Glomerular visceral epithelial cell (primary cell): Measurements from ENCODE around the gene CXCL13.
"Not testable (repeated sequence)": the region's sequence is repeated elsewhere in the genome, so short reads cannot be mapped to it uniquely, and the experiment has no call there.

Experiments
- DNase-seq: peaks from one replicate; pipeline ENCODE4 v3.0.0-alpha.2; 2016; ENCODE audit errors: extremely low spot score

Gene CXCL13

GRCh38 chr4:77601614-77602187, 3.9 kb upstream of the CXCL13 start:
- DNase-seq = no peak

DNA sequence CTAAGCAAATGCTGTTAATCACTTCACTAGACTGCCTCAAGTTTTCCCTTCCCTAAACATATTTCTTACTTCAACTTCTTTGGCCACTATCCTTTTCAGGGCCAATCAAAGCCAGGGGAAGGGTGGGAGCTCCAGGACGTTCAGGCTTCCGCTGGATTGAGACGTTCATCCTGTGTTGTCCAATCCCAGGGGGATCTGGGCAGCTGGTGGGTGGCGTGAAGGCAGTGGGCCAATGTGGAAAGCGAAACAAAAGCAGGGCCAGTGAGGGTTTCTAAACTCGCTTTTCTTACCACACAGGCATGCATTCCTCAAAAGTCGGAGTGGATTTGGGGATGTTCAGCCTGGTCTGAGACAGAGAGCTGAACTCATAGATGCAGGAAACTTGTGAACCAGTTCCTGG, 7.6 kb downstream of the CXCL13 start:
- no peak for DNase-seq

DNA sequence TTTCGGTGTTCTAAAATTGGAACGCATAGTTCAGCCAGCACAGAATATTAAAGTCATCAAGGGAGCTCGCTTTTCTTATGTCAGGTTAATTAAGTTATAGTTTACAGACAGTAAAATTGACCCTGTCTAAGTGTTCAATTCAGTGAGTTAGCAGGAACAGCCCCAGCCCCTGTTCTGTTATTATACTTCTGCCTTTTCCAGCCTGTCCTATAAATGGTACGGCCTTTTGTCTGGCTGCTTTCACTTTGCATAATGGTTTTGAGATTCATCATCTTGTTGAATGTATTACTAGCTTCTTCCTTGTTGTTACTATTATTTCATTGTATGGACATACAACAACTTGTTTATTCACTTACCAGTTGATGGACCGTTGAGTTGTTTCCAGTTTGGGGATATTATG, 9.5 kb downstream of the CXCL13 start:
- no peak for DNase-seq

DNA sequence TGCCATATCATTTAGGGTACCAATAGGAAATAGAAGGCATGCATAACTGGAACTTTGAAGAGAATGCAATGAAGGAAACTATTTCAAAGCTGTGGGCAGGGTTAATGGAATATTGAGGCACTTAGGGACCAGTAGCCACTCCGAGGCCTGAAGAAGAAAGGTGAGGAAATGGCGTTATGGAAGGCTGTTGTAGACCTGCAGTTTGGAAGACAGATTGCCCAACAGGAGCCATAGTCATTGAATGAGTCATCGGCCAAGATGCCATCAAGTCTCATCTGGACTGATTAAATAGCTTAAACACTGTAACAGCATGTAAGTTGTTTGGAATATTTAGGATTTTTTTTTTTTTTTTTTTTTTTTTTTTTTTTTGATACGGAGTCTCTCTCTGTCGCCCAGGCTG, 11.6 kb downstream of the CXCL13 start:
- peak; percentile 28 for DNase-seq

DNA sequence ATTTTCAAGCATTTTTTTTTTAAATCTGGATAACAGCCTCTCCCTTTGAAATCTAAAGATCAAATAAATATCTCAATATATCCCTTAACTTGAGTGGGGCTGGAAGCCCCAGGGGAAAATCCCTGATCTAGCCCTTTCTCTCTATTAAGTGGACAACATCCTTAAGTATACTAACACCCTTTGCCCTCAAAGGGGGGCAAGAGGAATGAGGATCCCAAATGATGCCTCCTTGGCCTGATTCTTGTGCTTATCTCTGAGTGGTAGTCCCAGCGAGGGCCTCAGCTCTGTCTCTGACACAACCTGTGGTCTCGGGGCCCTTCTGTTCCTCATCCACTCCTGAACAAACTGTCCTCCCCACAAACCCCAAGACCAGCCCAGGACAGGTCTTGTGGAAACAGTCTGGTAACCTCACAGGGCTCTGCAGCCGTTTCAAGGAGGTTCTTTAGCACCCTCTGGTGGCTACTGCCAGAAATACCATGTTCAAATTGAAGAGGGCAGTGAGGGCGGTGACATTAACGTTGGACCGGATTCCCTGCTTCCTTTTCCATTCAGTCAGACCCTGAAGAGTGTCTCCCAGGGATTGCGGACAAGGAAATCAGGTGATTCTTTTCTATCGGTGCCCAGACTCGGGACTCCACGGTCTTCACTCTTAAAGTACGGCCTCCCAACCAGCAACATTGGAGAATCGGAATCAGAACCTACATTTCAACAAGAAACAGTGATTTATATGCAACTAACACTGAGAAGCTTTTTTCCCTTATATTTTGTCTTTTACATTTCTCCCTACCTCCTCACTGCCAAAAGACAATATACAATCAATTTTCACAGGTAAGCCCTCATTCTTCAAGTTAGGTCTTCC, 13.0 kb downstream of the CXCL13 start:
- peak; percentile 83 for DNase-seq

DNA sequence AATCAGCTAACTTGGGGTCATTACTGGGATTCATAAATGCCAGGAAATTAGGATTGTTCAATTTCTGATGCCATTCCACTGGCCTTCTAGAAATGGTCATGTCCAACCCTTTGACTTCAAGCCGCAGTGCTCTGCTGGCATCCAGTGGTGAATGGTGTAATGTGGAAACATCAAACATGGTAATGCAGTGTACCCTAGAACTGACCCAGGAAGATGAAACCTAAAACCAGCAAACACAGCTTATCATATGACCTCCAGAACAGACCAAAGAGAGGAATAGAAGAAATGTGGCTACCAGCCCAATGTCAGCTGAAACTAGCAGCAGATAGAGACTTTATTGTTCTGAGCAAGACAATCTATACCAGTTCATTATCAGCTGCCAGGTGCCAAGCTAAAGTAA, 13.8 kb downstream of the CXCL13 start:
- no peak for DNase-seq

DNA sequence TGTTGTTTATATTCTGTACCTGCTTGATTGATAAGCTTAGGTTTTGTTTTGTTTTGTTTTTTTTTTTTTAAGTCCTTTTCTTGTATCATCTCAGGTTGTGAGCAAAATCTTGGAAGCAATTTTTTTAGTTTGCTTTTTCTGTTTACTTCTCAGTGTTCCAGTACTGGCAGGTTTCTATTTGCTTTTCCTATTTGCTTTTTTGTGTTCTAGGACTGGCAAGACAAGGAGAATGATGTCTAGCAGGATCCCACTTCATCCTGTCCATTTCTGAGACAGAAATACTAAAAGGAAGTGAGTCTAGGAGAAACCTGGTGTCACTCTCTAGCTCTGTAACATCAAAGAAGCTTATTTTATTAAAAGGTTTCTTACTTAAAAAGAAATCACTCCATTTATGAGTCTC, 15.6 kb downstream of the CXCL13 start:
- DNase-seq = no peak

DNA sequence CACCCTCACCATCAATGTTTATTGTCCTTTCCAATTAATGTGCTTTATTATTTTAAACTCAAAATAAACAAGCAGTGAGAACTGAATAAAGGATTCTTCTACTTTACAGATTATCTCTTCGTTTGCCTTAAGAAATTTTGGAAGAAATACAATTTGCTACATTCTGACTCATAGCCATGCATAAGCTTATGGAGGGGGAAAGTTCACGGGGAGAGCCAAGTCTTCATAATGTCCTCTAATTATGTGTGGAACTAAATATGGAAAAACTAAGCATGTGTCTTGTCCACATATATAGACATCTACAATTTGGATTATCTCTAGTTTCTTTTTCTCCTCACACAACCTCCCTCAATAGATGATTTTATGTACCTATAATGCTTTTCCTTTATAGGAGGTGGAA, 17.5 kb downstream of the CXCL13 start:
- DNase-seq = no peak

DNA sequence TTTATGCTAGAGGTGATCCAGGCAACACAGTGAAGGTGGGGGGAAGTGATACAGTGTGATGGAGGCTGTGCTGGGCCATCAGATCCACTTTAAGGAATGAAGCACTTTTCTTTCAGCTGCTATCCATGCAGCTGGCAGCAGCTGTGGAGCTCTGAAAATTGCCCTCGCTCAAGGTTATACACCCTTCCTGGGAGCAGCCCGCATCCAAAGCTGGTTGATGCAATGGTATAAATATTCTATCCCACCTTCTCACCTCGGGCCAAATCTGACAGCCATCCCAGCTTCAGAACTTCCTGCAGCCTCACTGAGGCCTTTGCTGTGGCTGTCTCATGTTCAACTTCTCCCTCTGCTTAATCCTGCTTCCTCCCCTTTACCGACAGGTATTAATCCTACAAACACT, 18.6 kb downstream of the CXCL13 start:
- no peak for DNase-seq

DNA sequence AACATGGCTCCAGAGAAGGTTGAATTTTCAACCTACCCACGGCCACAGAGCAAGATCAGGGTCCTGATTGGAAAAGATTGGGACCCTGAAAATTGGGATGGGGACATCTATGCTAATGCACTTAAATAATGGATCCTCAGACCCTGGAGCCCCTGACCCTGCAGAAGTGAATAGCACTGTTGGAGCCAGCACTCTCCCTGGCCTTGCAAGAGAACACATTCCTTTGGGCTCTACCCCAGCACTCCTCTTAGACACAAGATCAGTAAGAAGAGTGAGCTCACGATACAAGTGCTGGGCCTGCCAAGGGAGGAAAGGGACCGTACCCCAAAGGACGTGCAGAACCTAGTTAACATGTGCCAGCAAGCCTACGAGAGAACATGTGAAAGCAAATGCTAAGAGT, 19.9 kb downstream of the CXCL13 start:
- DNase-seq = no peak

DNA sequence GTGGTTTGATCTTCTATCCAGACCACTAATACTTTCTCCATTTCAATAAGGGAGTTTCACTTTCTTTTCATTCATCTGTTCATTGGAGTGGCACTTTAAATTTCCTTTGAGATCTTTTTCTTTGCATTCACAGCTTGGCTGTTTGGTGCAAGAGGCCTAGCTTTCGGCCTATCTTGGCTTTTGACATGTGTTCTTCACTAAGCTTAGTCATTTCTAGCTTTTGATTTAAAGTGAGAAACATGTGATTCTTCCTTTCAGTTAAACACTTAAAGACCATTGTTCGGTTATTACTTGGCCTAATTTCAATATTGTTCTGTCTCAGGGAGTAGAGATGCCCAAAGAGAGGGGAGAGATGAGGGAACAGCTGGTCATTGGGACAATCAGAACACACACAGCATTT, 24.3 kb downstream of the CXCL13 start:
- DNase-seq = no peak

DNA sequence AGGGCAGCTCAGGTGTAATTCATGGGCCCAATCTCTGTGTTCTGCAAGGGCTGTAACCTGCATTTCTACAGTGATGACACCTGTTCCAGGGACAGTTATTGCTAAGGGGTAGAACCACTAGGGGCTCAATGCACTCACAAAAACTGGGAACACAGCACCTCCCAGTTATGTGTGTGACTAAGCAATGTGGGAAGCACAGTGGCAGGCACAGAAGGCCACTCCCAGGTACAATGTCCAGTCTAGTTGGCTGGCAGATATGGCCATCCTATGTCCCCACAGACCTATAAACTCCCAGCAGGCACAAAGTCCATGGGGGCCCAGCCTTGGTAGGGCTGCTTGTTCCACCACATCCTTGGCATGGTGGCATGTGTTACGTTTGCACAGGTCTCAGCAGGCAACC, 25.7 kb downstream of the CXCL13 start:
- DNase-seq = no peak

DNA sequence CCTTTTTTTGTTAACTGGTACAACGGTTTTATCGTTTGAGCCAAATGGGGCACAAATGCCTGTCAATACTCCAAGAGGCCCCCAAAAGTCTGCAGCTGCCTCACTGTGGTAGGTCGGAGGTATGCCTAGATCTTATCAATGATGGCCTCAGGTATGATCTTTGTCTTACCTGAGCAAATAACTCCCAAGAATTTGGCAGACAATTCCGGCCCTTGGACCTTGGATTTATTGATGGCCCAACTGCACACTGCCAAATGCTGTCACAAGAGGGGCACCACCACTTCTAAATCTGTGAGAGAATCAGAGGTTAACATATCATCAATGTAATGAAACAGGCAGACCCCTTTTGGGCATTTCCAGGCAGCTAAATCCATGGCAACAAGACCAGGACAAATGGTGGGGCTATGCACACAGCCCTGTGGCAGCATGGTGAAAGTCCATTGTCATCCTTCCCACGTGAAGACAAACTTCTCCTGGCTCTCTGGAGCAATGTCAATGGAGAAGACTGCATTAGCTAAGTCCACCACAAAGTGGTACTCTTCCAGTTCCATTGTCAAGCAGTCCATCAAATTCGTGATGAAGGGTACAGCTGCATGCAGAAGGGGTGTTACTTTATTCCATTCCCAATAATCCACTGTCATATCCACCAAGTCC, 28.6 kb downstream of the CXCL13 start:
- DNase-seq = no peak

GRCh38 chr4:77635246-77635645, 29.6 kb downstream of the CXCL13 start:
- no peak for DNase-seq

- DNase-seq = no peak
Measured at GRCh38 chr4:77635876-77636275, 30.3 kb downstream of the CXCL13 start.

- peak; percentile 63 for DNase-seq
Measured at GRCh38 chr4:77636902-77637301, 31.3 kb downstream of the CXCL13 start.

- not testable (repeated sequence) for DNase-seq
Measured at GRCh38 chr4:77644069-77644468, 38.4 kb downstream of the CXCL13 start.

GRCh38 chr4:77650787-77651186, 45.2 kb downstream of the CXCL13 start:
- DNase-seq = no peak

- DNase-seq = no peak
Measured at GRCh38 chr4:77651820-77652219, 46.2 kb downstream of the CXCL13 start.

- no peak for DNase-seq
Measured at GRCh38 chr4:77652237-77652897, 46.7 kb downstream of the CXCL13 start.

DNA sequence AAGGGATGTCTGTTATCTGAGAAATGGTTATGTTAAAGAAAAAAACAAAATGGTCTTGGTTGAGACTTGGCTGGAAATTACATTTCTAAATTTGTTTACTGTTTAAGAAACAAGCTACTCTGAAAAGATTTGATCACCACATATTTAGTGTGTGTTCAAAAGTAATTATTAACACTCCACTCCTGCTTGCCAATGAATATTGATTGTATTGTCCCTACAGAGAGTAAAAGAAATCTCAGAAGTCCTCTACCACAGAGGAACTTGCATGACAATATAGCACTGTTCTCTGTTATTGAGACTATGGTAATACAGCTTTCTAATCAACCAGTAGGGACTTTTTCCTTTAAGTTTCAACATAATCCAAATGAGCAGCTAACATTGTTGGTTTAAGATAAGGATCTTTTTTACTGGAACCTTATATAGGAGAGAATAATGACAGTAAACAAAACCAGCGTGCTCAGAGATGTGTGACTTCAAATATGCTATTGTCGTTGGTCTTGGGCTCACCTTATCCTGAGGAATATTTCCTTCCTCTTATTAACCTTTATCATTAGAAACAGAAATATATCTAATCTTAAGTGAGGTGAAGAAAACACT, 47.6 kb downstream of the CXCL13 start:
- no peak for DNase-seq

GRCh38 chr4:77660318-77660717, 54.7 kb downstream of the CXCL13 start:
- DNase-seq = not testable (repeated sequence)
